Ramos (cell line): ENCODE measurements around the gene SLC28A1.
"Not testable (repeated sequence)": the region's sequence is repeated elsewhere in the genome, so short reads cannot be mapped to it uniquely, and the experiment has no call there.

Experiments
- in situ Hi-C: fragments of 300-500 bp; cut with MboI; formaldehyde crosslinking; loops from one replicate; pipeline ENCODE4 v1.14.3; 2022; ENCODE audit warnings: low sequenced_read_pairs; ENCODE audit not compliant: unreplicated experiment

Gene SLC28A1

GRCh38 chr15:84983294-84983693, 98.8 kb downstream of the SLC28A1 start:
- in situ Hi-C loops, result no loop called here

DNA sequence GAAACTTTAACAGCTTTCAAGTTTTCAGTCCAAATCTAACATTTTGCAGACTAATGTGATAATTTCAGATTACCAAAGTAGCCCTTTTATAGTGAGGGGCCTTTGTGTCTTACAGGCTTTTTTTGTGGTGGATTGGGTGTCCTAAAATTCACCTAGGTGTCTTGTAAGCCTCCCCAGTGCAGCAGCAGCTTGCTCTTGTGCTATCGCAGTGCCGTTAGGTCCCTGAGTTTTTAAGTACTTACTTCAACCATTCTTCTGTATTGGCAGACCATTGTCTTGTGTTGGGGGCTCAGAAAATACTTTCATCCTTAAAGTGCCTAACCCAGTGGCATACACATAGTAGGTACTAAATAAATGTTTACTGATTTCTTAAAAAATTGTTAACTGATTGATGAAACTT, 99.2 kb downstream of the SLC28A1 start:
- in situ Hi-C loops, result no loop called here

- in situ Hi-C loops, result no loop called here
Observed at GRCh38 chr15:84985158-84985557, 100.7 kb downstream of the SLC28A1 start.

- in situ Hi-C loops, result not testable (repeated sequence)
Observed at GRCh38 chr15:84987351-84987750, 102.9 kb downstream of the SLC28A1 start.

- in situ Hi-C loops, result no loop called here
Observed at GRCh38 chr15:84987949-84988624, 103.6 kb downstream of the SLC28A1 start.

GRCh38 chr15:84988909-84989644, 104.6 kb downstream of the SLC28A1 start:
- in situ Hi-C loops, result no loop called here

DNA sequence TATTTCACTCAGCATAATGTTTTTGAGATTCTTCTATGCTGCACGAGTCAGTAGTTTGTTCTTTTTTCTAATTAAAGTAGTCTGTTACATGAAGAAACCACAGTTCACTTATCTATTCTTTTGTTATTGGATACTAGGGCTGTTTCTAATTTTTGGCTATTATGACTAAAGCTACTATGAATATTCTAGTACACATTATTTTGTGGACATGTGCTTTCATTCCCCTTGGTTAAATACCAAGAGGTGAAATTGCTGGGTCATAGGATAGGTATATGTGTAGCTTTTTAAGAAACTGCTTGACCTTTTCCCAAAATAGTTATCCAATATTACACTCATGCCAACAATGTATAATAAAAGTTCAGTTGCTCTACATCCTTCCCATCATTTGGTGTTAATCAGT, 106.0 kb downstream of the SLC28A1 start:
- in situ Hi-C loops, result no loop called here

DNA sequence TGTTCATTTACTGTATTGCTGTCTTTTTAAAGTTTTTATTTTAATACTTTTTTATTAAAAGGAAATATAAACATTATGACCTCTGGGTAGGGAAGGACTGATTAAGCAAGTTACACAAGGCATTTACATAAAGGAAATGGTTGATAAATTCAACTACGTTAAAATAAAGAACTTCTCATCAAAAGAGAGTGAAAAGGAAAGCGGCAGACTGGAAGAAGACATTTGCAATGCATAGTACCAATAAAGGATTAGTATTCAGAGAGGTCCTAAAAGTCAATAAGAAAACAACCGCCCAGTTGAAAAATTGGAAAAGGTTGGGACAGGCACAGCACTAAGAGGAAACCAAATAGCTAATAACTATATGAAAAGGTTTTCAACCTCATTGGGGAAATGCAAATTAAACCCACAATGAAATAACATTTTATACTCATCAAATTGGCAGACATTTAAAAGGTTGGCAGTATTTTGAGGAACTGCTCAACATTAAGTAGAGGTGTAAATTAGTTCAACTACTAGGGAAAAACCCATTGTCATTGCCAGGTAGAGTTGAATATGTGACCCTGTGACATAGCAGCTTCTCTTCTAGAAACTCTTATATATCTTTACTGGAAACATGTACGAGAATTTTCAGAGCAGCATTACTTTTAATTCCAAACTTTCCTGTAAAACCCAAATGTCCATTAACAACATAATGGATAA, 106.7 kb downstream of the SLC28A1 start:
- in situ Hi-C loops, result no loop called here

DNA sequence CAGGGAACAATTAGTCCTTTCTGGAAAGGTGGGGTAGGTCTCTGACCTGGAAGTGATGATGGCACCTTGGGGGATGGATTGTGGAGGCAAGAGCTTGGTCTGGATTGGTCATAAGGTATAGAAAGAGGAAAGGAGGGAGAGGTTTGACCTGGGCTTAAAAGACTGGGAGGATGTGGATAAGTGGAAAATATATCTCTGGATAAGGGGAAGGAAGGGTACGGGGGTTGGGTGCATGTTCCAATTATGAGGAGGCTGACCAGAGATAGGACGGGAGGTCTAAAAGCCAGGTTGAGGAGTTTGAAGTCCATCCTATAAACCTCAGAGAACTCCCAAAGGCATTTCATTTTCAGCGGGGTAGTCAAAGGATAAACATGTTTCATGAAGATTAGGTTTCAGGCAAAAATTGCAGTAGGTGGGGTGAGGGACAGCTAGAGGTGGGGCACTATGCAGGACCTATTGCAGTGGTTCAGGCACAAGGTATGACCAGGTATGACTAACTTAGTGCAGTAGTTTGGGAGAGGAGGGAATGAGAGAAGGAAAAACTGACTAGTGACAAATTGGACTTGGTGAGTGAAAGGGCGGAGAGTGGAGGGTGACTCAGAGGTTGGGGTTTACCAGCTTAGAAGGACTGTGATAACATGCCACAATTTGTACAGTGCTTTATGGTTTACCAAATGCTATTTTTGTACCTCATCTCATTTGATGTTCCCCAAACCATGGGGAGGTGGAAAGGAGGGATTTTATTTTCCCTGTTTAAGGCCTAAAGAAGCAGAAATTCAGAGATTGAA, 107.9 kb downstream of the SLC28A1 start:
- in situ Hi-C loops, result no loop called here
